Measurements from ENCODE around the gene FSTL4. TPM values are rescaled to one million over a fixed set of nuclear protein-coding genes. Genes with fewer than 3 reads are reported as not detected.

FSTL4 gene
- total RNA-seq, 1 experiment from 2014 or later, result 2.7 TPM

DNA sequence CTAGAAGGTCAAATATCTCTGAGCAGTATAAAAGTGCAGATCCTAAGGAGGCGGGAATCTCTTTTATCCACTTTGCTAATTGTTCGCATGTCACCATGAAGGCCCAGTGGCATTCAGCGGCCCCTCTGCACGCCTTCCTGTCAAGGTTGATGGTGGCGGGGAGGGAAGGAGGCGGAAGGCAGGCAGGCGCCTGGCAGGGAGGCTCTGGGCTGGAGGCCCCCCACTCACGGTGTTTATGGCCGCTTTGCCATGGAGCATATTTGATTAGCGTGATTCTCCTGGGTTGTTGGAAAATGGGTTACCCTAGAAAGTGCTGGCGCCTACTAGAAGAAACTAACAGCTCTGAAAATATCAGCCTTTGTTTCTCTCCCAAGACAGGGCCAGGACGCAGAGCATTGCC lies 209.6 kb downstream of the FSTL4 start:
- Mint-ChIP-seq H3K4me3 (ENCODE audit: unreplicated experiment) (no peak overlapping the region), H3K27me3 (ENCODE audit: insufficient read depth, unreplicated experiment) (peaks cover 12% of the 10 kb centered on the region), H3K36me3 (ENCODE audit: insufficient read depth, unreplicated experiment) (no peaks in the 10 kb centered on the region), H3K27ac (ENCODE audit: unreplicated experiment) (no peak overlapping the region), H3K9me3 (ENCODE audit: unreplicated experiment) (no peaks in the 10 kb centered on the region), H3K4me1 (ENCODE audit: low read depth, unreplicated experiment) (no peaks in the 10 kb centered on the region)
- TF ChIP-seq, protein P1, sequence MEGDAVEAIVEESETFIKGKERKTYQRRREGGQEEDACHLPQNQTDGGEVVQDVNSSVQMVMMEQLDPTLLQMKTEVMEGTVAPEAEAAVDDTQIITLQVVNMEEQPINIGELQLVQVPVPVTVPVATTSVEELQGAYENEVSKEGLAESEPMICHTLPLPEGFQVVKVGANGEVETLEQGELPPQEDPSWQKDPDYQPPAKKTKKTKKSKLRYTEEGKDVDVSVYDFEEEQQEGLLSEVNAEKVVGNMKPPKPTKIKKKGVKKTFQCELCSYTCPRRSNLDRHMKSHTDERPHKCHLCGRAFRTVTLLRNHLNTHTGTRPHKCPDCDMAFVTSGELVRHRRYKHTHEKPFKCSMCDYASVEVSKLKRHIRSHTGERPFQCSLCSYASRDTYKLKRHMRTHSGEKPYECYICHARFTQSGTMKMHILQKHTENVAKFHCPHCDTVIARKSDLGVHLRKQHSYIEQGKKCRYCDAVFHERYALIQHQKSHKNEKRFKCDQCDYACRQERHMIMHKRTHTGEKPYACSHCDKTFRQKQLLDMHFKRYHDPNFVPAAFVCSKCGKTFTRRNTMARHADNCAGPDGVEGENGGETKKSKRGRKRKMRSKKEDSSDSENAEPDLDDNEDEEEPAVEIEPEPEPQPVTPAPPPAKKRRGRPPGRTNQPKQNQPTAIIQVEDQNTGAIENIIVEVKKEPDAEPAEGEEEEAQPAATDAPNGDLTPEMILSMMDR (IDR thresholded peaks at IDR 0.05; ENCODE audit: insufficient read depth in 1 of 2, low read depth in 1 of 2, low read length in 1 of 2, severe bottlenecking in 1 of 2, unreplicated experiment in 1 of 2), result no peak
- DNase-seq, result no peak
- ChIA-PET POLR2A (no interaction called here), CTCF (no interaction called here)
- Histone ChIP-seq H3K9me3 (no peaks in the 10 kb centered on the region), H3K4me3 (ENCODE audit: low read depth, low read length) (no peak overlapping the region), H3K4me1 (no peaks in the 10 kb centered on the region), H3K27me3 (replicated peaks; ENCODE audit: control insufficient read depth, insufficient read depth, low read length) (no peaks in the 10 kb centered on the region), H3K36me3 (ENCODE audit: control insufficient read depth, insufficient read depth, low read length) (no peaks in the 10 kb centered on the region)
- BruUV-seq (replicated peaks), result no TSS peak
- intact Hi-C loops (cut with micrococcal nuclease; ENCODE audit: unreplicated experiment), result no loop called here

DNA sequence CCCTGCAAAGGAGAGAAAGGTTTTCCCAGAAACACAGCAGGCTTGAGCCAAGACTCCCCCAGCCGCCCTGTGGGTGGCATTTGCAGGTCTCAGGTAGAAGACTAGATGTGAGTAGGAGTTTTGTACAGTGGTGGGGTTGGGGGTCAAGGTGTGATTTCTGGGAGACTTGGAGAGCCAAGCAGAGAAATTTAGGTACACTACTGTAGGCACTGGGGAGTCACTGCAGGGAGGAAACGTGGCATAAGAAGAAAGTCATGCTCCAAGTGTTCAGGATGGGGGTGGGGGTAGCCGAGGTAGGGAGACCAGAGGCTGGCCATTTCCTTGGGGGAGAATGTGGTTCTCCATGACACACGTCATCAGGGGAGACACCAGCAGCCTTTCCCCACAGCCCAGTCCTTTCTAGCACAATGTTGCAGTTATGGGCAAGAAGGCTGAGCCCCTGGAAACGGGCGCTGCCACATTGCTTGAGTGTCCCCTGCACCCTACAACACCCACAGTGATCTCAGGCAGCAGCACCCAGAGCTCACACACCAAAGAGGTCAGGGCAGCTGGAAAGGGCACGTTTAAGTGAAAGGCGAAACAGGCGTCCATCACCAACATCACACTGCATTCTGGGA lies 210.5 kb downstream of the FSTL4 start:
- Mint-ChIP-seq H3K4me1 (ENCODE audit: low read depth, unreplicated experiment) (no peaks in the 10 kb centered on the region), H3K4me3 (ENCODE audit: unreplicated experiment) (no peak overlapping the region), H3K27ac (ENCODE audit: unreplicated experiment) (no peak overlapping the region), H3K27me3 (ENCODE audit: insufficient read depth, unreplicated experiment) (peaks cover 12% of the 10 kb centered on the region), H3K36me3 (ENCODE audit: insufficient read depth, unreplicated experiment) (no peaks in the 10 kb centered on the region), H3K9me3 (ENCODE audit: unreplicated experiment) (no peaks in the 10 kb centered on the region)
- Histone ChIP-seq H3K9me3 (no peaks in the 10 kb centered on the region), H3K27me3 (replicated peaks; ENCODE audit: control insufficient read depth, insufficient read depth, low read length) (no peaks in the 10 kb centered on the region), H3K36me3 (ENCODE audit: control insufficient read depth, insufficient read depth, low read length) (no peaks in the 10 kb centered on the region), H3K4me1 (no peaks in the 10 kb centered on the region), H3K4me3 (ENCODE audit: low read depth, low read length) (no peak overlapping the region)
- intact Hi-C loops (cut with micrococcal nuclease; ENCODE audit: unreplicated experiment), result no loop called here
- ChIA-PET POLR2A (no interaction called here), CTCF (no interaction called here)
- no TSS peak for BruUV-seq (replicated peaks)
- TF ChIP-seq, protein P1 (IDR thresholded peaks at IDR 0.05; ENCODE audit: insufficient read depth in 1 of 2, low read depth in 1 of 2, low read length in 1 of 2, severe bottlenecking in 1 of 2, unreplicated experiment in 1 of 2), result no peak
- no peak for DNase-seq

DNA sequence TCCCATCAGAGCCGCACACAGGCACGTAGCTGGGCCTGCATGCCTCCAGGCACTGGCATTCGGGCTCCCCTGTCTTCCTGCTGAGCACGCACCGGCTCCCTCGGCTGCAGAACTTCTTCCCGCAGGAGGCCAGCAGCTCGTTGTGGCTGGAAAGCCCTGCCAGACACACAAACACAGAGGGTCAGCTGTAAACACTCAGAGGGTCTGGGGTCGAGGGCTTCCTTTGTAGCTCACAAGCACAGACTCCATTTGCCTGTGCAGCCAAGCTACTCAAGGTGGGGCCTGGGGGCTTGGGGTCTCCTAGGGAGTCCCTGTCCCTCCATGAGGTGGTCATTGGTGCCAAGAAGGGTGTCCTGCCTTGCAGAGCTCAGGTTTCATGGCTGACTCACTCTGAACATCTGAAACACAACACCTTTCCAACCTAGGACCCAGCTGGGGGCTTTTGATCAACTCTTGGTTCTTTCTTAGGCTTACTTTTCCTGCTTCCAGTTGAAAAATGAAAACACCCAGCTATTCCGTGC lies 211.4 kb downstream of the FSTL4 start:
- intact Hi-C loops (cut with micrococcal nuclease; ENCODE audit: unreplicated experiment), result no loop called here
- Mint-ChIP-seq H3K9me3 (ENCODE audit: unreplicated experiment) (no peaks in the 10 kb centered on the region), H3K27ac (ENCODE audit: unreplicated experiment) (no peak overlapping the region), H3K4me3 (ENCODE audit: unreplicated experiment) (no peak overlapping the region), H3K4me1 (ENCODE audit: low read depth, unreplicated experiment) (no peaks in the 10 kb centered on the region), H3K27me3 (ENCODE audit: insufficient read depth, unreplicated experiment) (peaks cover 12% of the 10 kb centered on the region), H3K36me3 (ENCODE audit: insufficient read depth, unreplicated experiment) (no peaks in the 10 kb centered on the region)
- ChIA-PET POLR2A (no interaction called here), CTCF (no interaction called here)
- Histone ChIP-seq H3K27me3 (replicated peaks; ENCODE audit: control insufficient read depth, insufficient read depth, low read length) (no peaks in the 10 kb centered on the region), H3K4me3 (ENCODE audit: low read depth, low read length) (no peak overlapping the region), H3K36me3 (ENCODE audit: control insufficient read depth, insufficient read depth, low read length) (no peaks in the 10 kb centered on the region), H3K9me3 (no peaks in the 10 kb centered on the region), H3K4me1 (no peaks in the 10 kb centered on the region)
- TF ChIP-seq, protein P1 (IDR thresholded peaks at IDR 0.05; ENCODE audit: insufficient read depth in 1 of 2, low read depth in 1 of 2, low read length in 1 of 2, severe bottlenecking in 1 of 2, unreplicated experiment in 1 of 2), result no peak
- no TSS peak for BruUV-seq (replicated peaks)
- no peak for DNase-seq
